B cell (primary cell): ENCODE data around the gene PHACTR3.

Experiments used
- CTCF ChIP-seq: fragments of 200-600 bp; IDR thresholded peaks from one replicate; pipeline ENCODE4 v1.8.0; 2022; ENCODE audit warnings: antibody characterized with exemption, mild to moderate bottlenecking
- EZH2 ChIP-seq: IDR thresholded peaks from 2 replicates; pipeline ENCODE4 v1.6.1; 2012; ENCODE audit warnings: borderline replicate concordance, low read depth, mild to moderate bottlenecking, moderate library complexity, low read length; ENCODE audit not compliant: insufficient read depth, poor library complexity, severe bottlenecking

GRCh38 chr20:59788811-59789397 is 184.6 kb downstream of the PHACTR3 start:
- TF ChIP-seq CTCF = no peak
- no peak for TF ChIP-seq EZH2
